Neuronal stem cell (in vitro differentiated cells): ENCODE data around the gene ADSS1.
A peak's percentile ranks its signal among the peaks of the same experiment; 100 is the strongest.

Source experiments
- DNase-seq: peaks from one replicate; pipeline ENCODE4 v3.0.0-alpha.2; 2013; ENCODE audit warnings: low spot score
- H2AFZ ChIP-seq: one replicate; pipeline ENCODE4 v1.6.1; 2013; ENCODE audit warnings: mild to moderate bottlenecking, low read length, inconsistent platforms
- H2AK5ac ChIP-seq: 2 replicates; pipeline ENCODE4 v1.6.1; 2013; ENCODE audit warnings: low read depth, mild to moderate bottlenecking, inconsistent platforms, low read length, moderate library complexity, mixed read lengths
- H2BK120ac ChIP-seq: 2 replicates; pipeline ENCODE4 v1.6.1; 2013; ENCODE audit warnings: low read depth, mild to moderate bottlenecking, inconsistent platforms, low read length, moderate library complexity, mixed read lengths
- H2BK12ac ChIP-seq: one replicate; pipeline ENCODE4 v1.6.1; 2013; ENCODE audit warnings: low read length, inconsistent platforms
- H2BK15ac ChIP-seq: 2 replicates; pipeline ENCODE4 v1.6.1; 2013; ENCODE audit warnings: mild to moderate bottlenecking, low read length, inconsistent platforms, mixed read lengths
- H2BK5ac ChIP-seq: one replicate; pipeline ENCODE4 v1.6.1; 2013; ENCODE audit warnings: inconsistent platforms, mild to moderate bottlenecking, low read length, moderate library complexity
- H3K14ac ChIP-seq: one replicate; pipeline ENCODE4 v1.6.1; 2013; ENCODE audit warnings: low read length, inconsistent platforms
- H3K18ac ChIP-seq: 2 replicates; pipeline ENCODE4 v1.6.1; 2013; ENCODE audit warnings: low read length, inconsistent platforms
- H3K23ac ChIP-seq: 2 replicates; pipeline ENCODE4 v1.6.1; 2013; ENCODE audit warnings: low read depth, mild to moderate bottlenecking, mixed read lengths, low read length, inconsistent platforms; ENCODE audit not compliant: poor library complexity
- H3K27ac ChIP-seq: replicated peaks from 3 replicates; pipeline ENCODE4 v1.5.1; 2013; ENCODE audit warnings: low read length, inconsistent platforms
- H3K27me3 ChIP-seq, 3 experiments: 2 replicates each; pipeline ENCODE4 v1.6.1; 2013; ENCODE audit warnings: low read length in 3 of 3, mild to moderate bottlenecking in 2 of 3, inconsistent platforms in 1 of 3, low read depth in 1 of 3, mixed read lengths in 1 of 3, moderate library complexity in 1 of 3; ENCODE audit not compliant: control insufficient read depth in 3 of 3, insufficient read depth in 3 of 3
- H3K36me3 ChIP-seq, 2 donors: replicated peaks in 1 of 2; 2 replicates each; pipeline ENCODE4 v1.6.1; 2013; ENCODE audit warnings: low read length in 2 of 2; ENCODE audit not compliant: control insufficient read depth in 2 of 2, insufficient read depth in 2 of 2
- H3K4ac ChIP-seq: 2 replicates; pipeline ENCODE4 v1.6.1; 2013; ENCODE audit warnings: inconsistent platforms, mild to moderate bottlenecking, low read length, moderate library complexity
- H3K4me1 ChIP-seq, 2 donors: 1 replicate in 1 of 2; 2 replicates in 1 of 2; pipeline ENCODE4 v1.6.1; 2013; ENCODE audit warnings: low read length in 2 of 2, low read depth in 1 of 2; ENCODE audit not compliant: control insufficient read depth in 2 of 2, insufficient read depth in 1 of 2
- H3K4me2 ChIP-seq: one replicate; pipeline ENCODE4 v1.6.1; 2013; ENCODE audit warnings: mild to moderate bottlenecking, low read length, inconsistent platforms; ENCODE audit not compliant: insufficient read depth, poor library complexity, severe bottlenecking
- H3K4me3 ChIP-seq, 2 donors: 2 replicates each; pipeline ENCODE4 v1.5.1; 2013; ENCODE audit warnings: low read length in 2 of 2, mild to moderate bottlenecking in 2 of 2, inconsistent platforms in 1 of 2, moderate library complexity in 1 of 2
- H3K79me1 ChIP-seq: one replicate; pipeline ENCODE4 v1.6.1; 2013; ENCODE audit warnings: low read depth, mild to moderate bottlenecking, inconsistent platforms, low read length, moderate library complexity
- H3K9ac ChIP-seq: one replicate; pipeline ENCODE4 v1.6.1; 2013; ENCODE audit warnings: mild to moderate bottlenecking, low read depth, low read length, inconsistent platforms; ENCODE audit not compliant: poor library complexity
- H3K9me3 ChIP-seq, 2 donors: replicated peaks in 1 of 2; 2 replicates each; pipeline versions ENCODE3 to v1.6.1; 2013; ENCODE audit warnings: low read length in 2 of 2, mild to moderate bottlenecking in 2 of 2, inconsistent platforms in 1 of 2, low read depth in 1 of 2, mixed read lengths in 1 of 2, moderate library complexity in 1 of 2; ENCODE audit not compliant: control insufficient read depth in 2 of 2, insufficient read depth in 1 of 2
- H4K8ac ChIP-seq: one replicate; pipeline ENCODE4 v1.6.1; 2013; ENCODE audit warnings: low read depth, mild to moderate bottlenecking, inconsistent platforms, low read length, moderate library complexity
- H4K91ac ChIP-seq: one replicate; pipeline ENCODE4 v1.6.1; 2013; ENCODE audit warnings: low read length, low read depth, mild to moderate bottlenecking, inconsistent platforms; ENCODE audit not compliant: poor library complexity
- WGBS, 2 donors: extraction: QIAGEN DNeasy Blood & Tissue Kit; methylation state at CpG; one replicate each; pipeline ENCODE4 v1.1.7; 2013; ENCODE audit warnings: missing lambda C conversion rate in 2 of 2, mixed read lengths in 1 of 2; ENCODE audit not compliant: insufficient read length in 2 of 2, insufficient replicate concordance in 1 of 2; ENCODE audit errors: extremely low coverage in 2 of 2; 5-methylcytosine and 5-hydroxymethylcytosine counted together

ADSS1 gene

DNA sequence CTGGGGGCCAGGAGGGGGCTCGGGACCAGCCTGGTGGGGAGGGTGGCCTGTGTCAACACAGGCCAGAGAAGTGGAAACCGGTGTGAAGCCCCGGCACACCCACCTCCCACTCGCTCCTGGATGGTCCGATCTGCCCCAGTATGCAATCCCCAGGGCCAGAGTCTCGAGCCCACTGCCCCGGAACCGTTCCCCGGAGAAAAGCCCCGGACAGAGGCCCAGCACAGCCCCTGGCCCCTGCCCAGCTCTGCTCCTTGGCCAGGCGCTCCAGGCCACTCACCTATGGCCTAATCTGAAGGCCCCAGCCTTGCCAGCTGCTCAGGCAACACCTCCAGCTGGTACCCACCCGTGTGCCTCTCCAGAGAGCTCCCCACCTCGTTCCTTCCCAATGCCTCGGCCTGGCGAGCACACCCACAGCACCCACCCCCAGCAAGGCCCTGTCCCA lies 53.8 kb downstream of the ADSS1 start:
- peaks cover 15% of the 10 kb centered on the region for H3K79me1 ChIP-seq
- H3K9ac ChIP-seq: peak overlapping the region; percentile 60
- H3K4me2 ChIP-seq: no peak overlapping the region
- H3K9me3 ChIP-seq: peaks cover 0 to 2% of the 10 kb centered on the region in 2 donors
- no peak overlapping the region for H3K27ac ChIP-seq
- peaks cover 28 to 57% of the 10 kb centered on the region in 2 donors for H3K36me3 ChIP-seq
- no peak for DNase-seq
- no peak overlapping the region for H2BK12ac ChIP-seq
- H2AFZ ChIP-seq: peak overlapping the region; percentile 18
- WGBS, 2 donors: no CpG with 5 or more reads among the region's 15 CpGs
- H3K27me3 ChIP-seq: no peaks in the 10 kb centered on the region
- peak overlapping the region; percentile 80 for H3K23ac ChIP-seq
- no peak overlapping the region for H4K91ac ChIP-seq
- H3K4me1 ChIP-seq: peaks cover 0 to 24% of the 10 kb centered on the region in 2 donors
- peak overlapping the region; percentile 24 for H2BK5ac ChIP-seq
- no peak overlapping the region for H3K4ac ChIP-seq
- H3K18ac ChIP-seq: no peak overlapping the region
- H3K14ac ChIP-seq: no peak overlapping the region
- no peak overlapping the region for H4K8ac ChIP-seq
- no peak overlapping the region for H2BK15ac ChIP-seq
- H3K4me3 ChIP-seq: no peak overlapping the region
- no peak overlapping the region for H2AK5ac ChIP-seq
- no peak overlapping the region for H2BK120ac ChIP-seq

DNA sequence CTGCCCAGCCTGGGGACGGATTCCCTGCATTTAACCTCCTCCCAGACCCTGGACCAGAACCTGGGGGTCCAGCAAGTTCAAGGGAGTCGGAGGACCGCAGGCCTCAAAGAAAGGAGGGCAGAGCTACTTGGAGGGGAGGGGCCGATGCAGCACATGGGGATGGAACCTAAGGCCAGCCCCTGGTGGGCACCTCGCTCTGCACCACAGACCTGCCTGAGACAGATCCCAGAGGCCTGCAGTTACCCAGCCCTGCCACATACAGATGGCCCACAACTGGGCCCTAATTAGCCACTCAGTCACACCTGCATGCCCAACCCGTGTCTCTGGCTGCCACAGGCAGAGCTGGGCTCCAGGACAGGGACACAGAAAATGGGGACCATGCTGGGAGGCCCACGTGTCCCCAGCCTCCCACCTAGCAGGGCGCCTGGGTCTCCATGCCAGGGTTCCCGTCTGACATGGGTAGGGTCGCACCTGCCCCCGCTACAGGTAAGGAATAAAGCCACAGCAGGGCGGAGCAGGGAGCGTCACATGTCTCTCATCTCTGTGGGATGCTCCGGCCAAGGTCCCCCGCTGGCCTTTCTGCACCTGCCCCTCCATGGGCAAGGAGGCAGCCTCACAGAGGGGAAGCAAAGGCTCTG lies 54.8 kb downstream of the ADSS1 start:
- H3K4ac ChIP-seq: no peak overlapping the region
- H3K14ac ChIP-seq: no peak overlapping the region
- H4K8ac ChIP-seq: no peak overlapping the region
- H3K9ac ChIP-seq: no peak overlapping the region
- no peak overlapping the region for H2AK5ac ChIP-seq
- WGBS, 2 donors: no CpG with 5 or more reads among the region's 15 CpGs
- no peak overlapping the region for H3K4me2 ChIP-seq
- H3K4me1 ChIP-seq: peaks cover 0 to 24% of the 10 kb centered on the region in 2 donors
- no peaks in the 10 kb centered on the region for H3K27me3 ChIP-seq
- H2BK5ac ChIP-seq: no peak overlapping the region
- H3K9me3 ChIP-seq: peaks cover 0 to 2% of the 10 kb centered on the region in 2 donors
- H3K36me3 ChIP-seq: peaks cover 22 to 50% of the 10 kb centered on the region in 2 donors
- H3K27ac ChIP-seq: no peak overlapping the region
- DNase-seq: no peak
- H2AFZ ChIP-seq: no peak overlapping the region
- peak overlapping the region; percentile 43 for H3K23ac ChIP-seq
- H3K18ac ChIP-seq: no peak overlapping the region
- no peak overlapping the region for H4K91ac ChIP-seq
- H3K4me3 ChIP-seq: no peak overlapping the region
- no peak overlapping the region for H2BK12ac ChIP-seq
- peaks cover 10% of the 10 kb centered on the region for H3K79me1 ChIP-seq
- H2BK15ac ChIP-seq: no peak overlapping the region
- H2BK120ac ChIP-seq: no peak overlapping the region

DNA sequence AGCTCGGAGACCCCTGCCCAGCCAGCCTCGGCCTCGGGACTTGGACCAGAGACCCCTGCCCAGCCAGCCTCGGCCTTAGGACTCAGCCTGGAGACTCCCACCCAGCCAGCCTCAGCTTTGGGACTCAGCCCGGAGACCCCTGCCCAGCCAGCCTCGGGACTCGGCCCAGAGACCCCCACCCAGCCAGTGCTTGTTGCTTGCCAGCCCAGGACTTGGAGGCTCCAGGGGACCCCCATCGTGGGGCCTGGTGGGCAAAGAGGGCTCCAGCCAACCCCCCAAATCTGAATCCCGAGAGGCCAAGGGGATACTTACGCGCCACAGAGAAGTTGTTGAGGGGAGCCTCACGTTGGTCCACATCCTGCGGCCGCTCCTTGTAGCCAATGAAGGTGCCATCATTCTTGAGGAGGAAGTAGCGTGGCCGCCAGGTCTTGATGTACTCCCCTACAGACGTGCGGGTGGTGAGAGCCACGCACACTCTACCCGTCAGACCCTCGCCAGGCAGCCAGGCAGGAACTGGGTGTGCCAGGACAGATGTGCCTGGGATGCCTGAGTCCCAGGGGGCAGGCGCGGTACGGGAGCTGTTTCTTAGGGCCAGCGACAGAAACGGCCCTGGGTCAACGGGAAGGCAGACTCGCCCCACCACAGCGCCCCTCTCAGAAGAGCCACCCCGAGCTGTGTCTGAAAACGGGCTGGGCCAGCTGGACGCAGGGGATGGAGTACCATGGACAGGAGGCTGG lies 55.9 kb downstream of the ADSS1 start:
- no peaks in the 10 kb centered on the region for H3K27me3 ChIP-seq
- no peak overlapping the region for H3K18ac ChIP-seq
- peaks cover 22 to 49% of the 10 kb centered on the region in 2 donors for H3K36me3 ChIP-seq
- H3K27ac ChIP-seq: no peak overlapping the region
- no peak for DNase-seq
- H2BK15ac ChIP-seq: no peak overlapping the region
- peaks cover 16% of the 10 kb centered on the region for H3K79me1 ChIP-seq
- no peak overlapping the region for H3K4me3 ChIP-seq
- H2AFZ ChIP-seq: no peak overlapping the region
- H2BK120ac ChIP-seq: no peak overlapping the region
- H2BK5ac ChIP-seq: no peak overlapping the region
- H4K91ac ChIP-seq: no peak overlapping the region
- no CpG with 5 or more reads among the region's 32 CpGs for WGBS, 2 donors
- no peak overlapping the region for H3K14ac ChIP-seq
- no peak overlapping the region for H3K4me2 ChIP-seq
- H3K9me3 ChIP-seq: peaks cover 0 to 2% of the 10 kb centered on the region in 2 donors
- peak overlapping the region; percentile 2 for H2BK12ac ChIP-seq
- no peak overlapping the region for H2AK5ac ChIP-seq
- peak overlapping the region; percentile 65 for H3K23ac ChIP-seq
- H3K4ac ChIP-seq: no peak overlapping the region
- H3K4me1 ChIP-seq: peaks cover 0 to 24% of the 10 kb centered on the region in 2 donors
- H4K8ac ChIP-seq: peak overlapping the region; percentile 82
- no peak overlapping the region for H3K9ac ChIP-seq

DNA sequence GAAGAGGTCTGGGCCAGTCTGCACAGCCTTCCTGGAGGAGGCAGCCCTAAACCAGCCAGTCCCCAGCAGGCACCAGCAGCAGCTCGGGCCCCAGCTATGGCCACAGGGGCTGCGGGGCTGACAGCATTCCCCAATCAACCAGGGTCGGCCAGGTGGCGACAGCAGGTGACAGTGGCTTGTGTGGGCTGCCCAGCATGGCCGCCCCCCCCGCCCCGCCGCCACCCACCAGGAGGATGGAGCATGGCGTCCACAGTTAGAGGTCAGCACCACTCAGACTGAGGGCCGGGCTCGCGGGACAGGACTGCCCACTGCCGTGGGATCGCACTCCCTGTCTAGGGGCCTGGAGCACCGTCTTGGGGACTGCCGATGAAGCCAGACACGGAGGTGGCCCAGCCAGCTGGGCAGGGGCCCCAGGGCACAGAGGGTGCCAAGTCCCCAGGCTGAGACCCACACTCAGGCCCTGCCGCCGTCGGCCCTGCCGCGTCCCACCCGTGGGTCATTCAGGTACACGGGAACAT lies 56.5 kb downstream of the ADSS1 start:
- no peak overlapping the region for H2AFZ ChIP-seq
- no peak overlapping the region for H2BK5ac ChIP-seq
- H3K27ac ChIP-seq: no peak overlapping the region
- no peak overlapping the region for H2AK5ac ChIP-seq
- peaks cover 0 to 24% of the 10 kb centered on the region in 2 donors for H3K4me1 ChIP-seq
- H3K18ac ChIP-seq: no peak overlapping the region
- peak overlapping the region; percentile 2 for H2BK12ac ChIP-seq
- H4K91ac ChIP-seq: no peak overlapping the region
- H3K27me3 ChIP-seq: no peaks in the 10 kb centered on the region
- H3K4me3 ChIP-seq: no peak overlapping the region
- no peak for DNase-seq
- H3K14ac ChIP-seq: no peak overlapping the region
- H3K36me3 ChIP-seq: peaks cover 16 to 43% of the 10 kb centered on the region in 2 donors
- no peak overlapping the region for H4K8ac ChIP-seq
- H2BK15ac ChIP-seq: no peak overlapping the region
- H3K23ac ChIP-seq: peak overlapping the region; percentile 43
- no CpG with 5 or more reads among the region's 24 CpGs for WGBS, 2 donors
- H3K79me1 ChIP-seq: peaks cover 16% of the 10 kb centered on the region
- H3K4me2 ChIP-seq: no peak overlapping the region
- H3K4ac ChIP-seq: no peak overlapping the region
- H2BK120ac ChIP-seq: no peak overlapping the region
- peaks cover 0 to 2% of the 10 kb centered on the region in 2 donors for H3K9me3 ChIP-seq
- H3K9ac ChIP-seq: no peak overlapping the region
